Activated CD8-positive, alpha-beta memory T cell treated with anti-CD3 and anti-CD28 coated beads, Interleukin-2, amount 50 U/mL, for 1 hour (primary cell): ENCODE measurements around the gene WDR7.
"Not testable (repeated sequence)": the region's sequence is repeated elsewhere in the genome, so short reads cannot be mapped to it uniquely, and the experiment has no call there.

Experiments used
- DNase-seq: peaks from one replicate; pipeline ENCODE4 v3.0.0-alpha.2; 2020; ENCODE audit errors: extremely low read depth

Gene WDR7

GRCh38 chr18:56654280-56654679 lies 3.1 kb downstream of the WDR7 start:
- DNase-seq: not testable (repeated sequence)

- no peak for DNase-seq
Measured at GRCh38 chr18:56658261-56658660, 7.1 kb downstream of the WDR7 start.

GRCh38 chr18:56659111-56659510 lies 8.0 kb downstream of the WDR7 start:
- no peak for DNase-seq

- DNase-seq: no peak
Measured at GRCh38 chr18:56660655-56661054, 9.5 kb downstream of the WDR7 start.

GRCh38 chr18:56661360-56662062 lies 10.4 kb downstream of the WDR7 start:
- no peak for DNase-seq

GRCh38 chr18:56662063-56662408 lies 10.9 kb downstream of the WDR7 start:
- DNase-seq: no peak

GRCh38 chr18:56662502-56662901 lies 11.3 kb downstream of the WDR7 start:
- no peak for DNase-seq

GRCh38 chr18:56662902-56663301 lies 11.7 kb downstream of the WDR7 start:
- DNase-seq: no peak

- no peak for DNase-seq
Measured at GRCh38 chr18:56672391-56672790, 21.2 kb downstream of the WDR7 start.

- no peak for DNase-seq
Measured at GRCh38 chr18:56672981-56673380, 21.8 kb downstream of the WDR7 start.

GRCh38 chr18:56676639-56677038 lies 25.5 kb downstream of the WDR7 start:
- no peak for DNase-seq

GRCh38 chr18:56678836-56679565 lies 27.8 kb downstream of the WDR7 start:
- DNase-seq: no peak

GRCh38 chr18:56684277-56684676 lies 33.1 kb downstream of the WDR7 start:
- no peak for DNase-seq

GRCh38 chr18:56691530-56691929 lies 40.4 kb downstream of the WDR7 start:
- no peak for DNase-seq

- no peak for DNase-seq
Measured at GRCh38 chr18:56696966-56697365, 45.8 kb downstream of the WDR7 start.

GRCh38 chr18:56702946-56703345 lies 51.8 kb downstream of the WDR7 start:
- no peak for DNase-seq

GRCh38 chr18:56709463-56709862 lies 58.3 kb downstream of the WDR7 start:
- peak; percentile 4 for DNase-seq

GRCh38 chr18:56711708-56712445 lies 60.7 kb downstream of the WDR7 start:
- no peak for DNase-seq

GRCh38 chr18:56712761-56713160 lies 61.6 kb downstream of the WDR7 start:
- no peak for DNase-seq

GRCh38 chr18:56715121-56715520 lies 64.0 kb downstream of the WDR7 start:
- DNase-seq: no peak

GRCh38 chr18:56716692-56717146 lies 65.6 kb downstream of the WDR7 start:
- DNase-seq: no peak

- no peak for DNase-seq
Measured at GRCh38 chr18:56721031-56721430, 69.9 kb downstream of the WDR7 start.

- no peak for DNase-seq
Measured at GRCh38 chr18:56721491-56721890, 70.3 kb downstream of the WDR7 start.
